Glutamatergic neuron (in vitro differentiated cells): ENCODE measurements around the gene ITPR1. TPM values are rescaled to one million over a fixed set of nuclear protein-coding genes. Genes with fewer than 3 reads are reported as not detected.

ENCODE experiments used
- DNase-seq: peaks from one replicate; pipeline ENCODE4 v3.0.0; 2022
- H3K27ac Mint-ChIP-seq: one replicate; pipeline ENCODE4 v1.8.0; 2020; ENCODE audit warnings: mild to moderate bottlenecking, mixed read lengths, inconsistent platforms; ENCODE audit not compliant: unreplicated experiment
- H3K27me3 Mint-ChIP-seq: one replicate; pipeline ENCODE4 v1.8.0; 2020; ENCODE audit warnings: mild to moderate bottlenecking, moderate library complexity, mixed read lengths, inconsistent platforms; ENCODE audit not compliant: unreplicated experiment
- H3K36me3 Mint-ChIP-seq: one replicate; pipeline ENCODE4 v1.8.0; 2020; ENCODE audit warnings: mild to moderate bottlenecking, mixed read lengths, inconsistent platforms; ENCODE audit not compliant: unreplicated experiment
- H3K4me1 Mint-ChIP-seq: one replicate; pipeline ENCODE4 v1.8.0; 2020; ENCODE audit warnings: mild to moderate bottlenecking, low read depth, mixed read lengths, inconsistent platforms; ENCODE audit not compliant: unreplicated experiment
- H3K4me3 Mint-ChIP-seq: one replicate; pipeline ENCODE4 v1.8.0; 2020; ENCODE audit warnings: mild to moderate bottlenecking, mixed read lengths, inconsistent platforms; ENCODE audit not compliant: unreplicated experiment
- H3K9me3 Mint-ChIP-seq: one replicate; pipeline ENCODE4 v1.8.0; 2020; ENCODE audit warnings: mild to moderate bottlenecking, moderate library complexity, mixed read lengths, inconsistent platforms; ENCODE audit not compliant: unreplicated experiment
- CTCF ChIP-seq: fragments of 200-600 bp; sonication (generic); IDR thresholded peaks from one replicate; pipeline ENCODE4 v1.5.0; 2021; ENCODE audit not compliant: partially characterized antibody, unreplicated experiment
- total RNA-seq: library from RNA; stranded (reverse); fragmentation: NEBNext Ultra II Directional; extraction: Animal tissue kit (Norgen Biotek cat#: 25700); gene quantifications from one replicate; pipeline ENCODE4 v1.2.1, GENCODE V29; 2021; ENCODE audit not compliant: unreplicated experiment

The ITPR1 gene
- total RNA-seq, 1 donor from 2014 or later = 6.9 TPM

- no peaks in the 10 kb centered on the region for H3K36me3 Mint-ChIP-seq
- H3K4me1 Mint-ChIP-seq = peaks cover 4% of the 10 kb centered on the region
- H3K9me3 Mint-ChIP-seq = peaks cover 1% of the 10 kb centered on the region
- H3K27me3 Mint-ChIP-seq = no peaks in the 10 kb centered on the region
- no peak overlapping the region for H3K27ac Mint-ChIP-seq
- TF ChIP-seq CTCF = no peak
- no peak for DNase-seq
- H3K4me3 Mint-ChIP-seq = no peak overlapping the region
These were observed 396.0 kb downstream of the ITPR1 start for GRCh38 chr3:4888913-4889846.

GRCh38 chr3:4889896-4890295, 396.7 kb downstream of the ITPR1 start:
- Mint-ChIP-seq H3K9me3 (peaks cover 1% of the 10 kb centered on the region), H3K36me3 (no peaks in the 10 kb centered on the region), H3K4me3 (no peak overlapping the region), H3K4me1 (peaks cover 4% of the 10 kb centered on the region), H3K27ac (no peak overlapping the region), H3K27me3 (no peaks in the 10 kb centered on the region)
- no peak for TF ChIP-seq CTCF
- no peak for DNase-seq

GRCh38 chr3:4894891-4895530, 401.9 kb downstream of the ITPR1 start:
- no peak for TF ChIP-seq CTCF
- H3K9me3 Mint-ChIP-seq = peaks cover 2% of the 10 kb centered on the region
- H3K4me3 Mint-ChIP-seq = no peak overlapping the region
- DNase-seq = no peak
- peaks cover 4% of the 10 kb centered on the region for H3K4me1 Mint-ChIP-seq
- H3K27me3 Mint-ChIP-seq = peaks cover 2% of the 10 kb centered on the region
- no peak overlapping the region for H3K27ac Mint-ChIP-seq
- no peaks in the 10 kb centered on the region for H3K36me3 Mint-ChIP-seq

DNA sequence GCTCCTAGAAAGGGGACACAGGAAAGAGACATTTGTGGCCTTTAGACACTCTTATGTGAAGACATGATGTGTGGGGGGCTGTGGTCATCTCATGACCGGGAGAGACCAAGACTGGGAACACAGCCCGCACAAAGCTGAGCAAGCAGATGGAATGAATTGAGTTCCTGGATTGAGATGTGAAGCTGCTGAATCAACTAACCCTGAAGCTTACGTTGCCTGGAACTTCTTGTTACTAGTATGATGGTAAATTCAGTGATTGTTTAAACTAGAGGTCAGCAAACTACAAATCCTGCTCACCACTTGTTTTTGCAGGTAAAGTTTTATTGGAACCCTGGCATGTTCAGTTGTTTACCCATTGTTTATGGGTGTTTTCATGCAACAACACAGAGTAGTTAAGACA, 402.7 kb downstream of the ITPR1 start:
- Mint-ChIP-seq H3K4me3 (no peak overlapping the region), H3K9me3 (peaks cover 3% of the 10 kb centered on the region), H3K27ac (no peak overlapping the region), H3K36me3 (no peaks in the 10 kb centered on the region), H3K27me3 (peaks cover 2% of the 10 kb centered on the region), H3K4me1 (peaks cover 4% of the 10 kb centered on the region)
- no peak for TF ChIP-seq CTCF
- DNase-seq = no peak

Other genes starting within 250 kb of the ITPR1 start
- 31.6 TPM for gene SETMAR, start 190.0 kb upstream of the ITPR1 start, total RNA-seq
- gene SUMF1, start 26.1 kb upstream of the ITPR1 start, total RNA-seq = 7.2 TPM